Measurements from ENCODE around the gene JUP. TPM values are rescaled to one million over a fixed set of nuclear protein-coding genes. Genes with fewer than 3 reads are reported as not detected.

The JUP gene
- 92.8 to 122 TPM (median 113 TPM) in 5 replicates for total RNA-seq (2022; extraction: Qiagen RNA extraction)

DNA sequence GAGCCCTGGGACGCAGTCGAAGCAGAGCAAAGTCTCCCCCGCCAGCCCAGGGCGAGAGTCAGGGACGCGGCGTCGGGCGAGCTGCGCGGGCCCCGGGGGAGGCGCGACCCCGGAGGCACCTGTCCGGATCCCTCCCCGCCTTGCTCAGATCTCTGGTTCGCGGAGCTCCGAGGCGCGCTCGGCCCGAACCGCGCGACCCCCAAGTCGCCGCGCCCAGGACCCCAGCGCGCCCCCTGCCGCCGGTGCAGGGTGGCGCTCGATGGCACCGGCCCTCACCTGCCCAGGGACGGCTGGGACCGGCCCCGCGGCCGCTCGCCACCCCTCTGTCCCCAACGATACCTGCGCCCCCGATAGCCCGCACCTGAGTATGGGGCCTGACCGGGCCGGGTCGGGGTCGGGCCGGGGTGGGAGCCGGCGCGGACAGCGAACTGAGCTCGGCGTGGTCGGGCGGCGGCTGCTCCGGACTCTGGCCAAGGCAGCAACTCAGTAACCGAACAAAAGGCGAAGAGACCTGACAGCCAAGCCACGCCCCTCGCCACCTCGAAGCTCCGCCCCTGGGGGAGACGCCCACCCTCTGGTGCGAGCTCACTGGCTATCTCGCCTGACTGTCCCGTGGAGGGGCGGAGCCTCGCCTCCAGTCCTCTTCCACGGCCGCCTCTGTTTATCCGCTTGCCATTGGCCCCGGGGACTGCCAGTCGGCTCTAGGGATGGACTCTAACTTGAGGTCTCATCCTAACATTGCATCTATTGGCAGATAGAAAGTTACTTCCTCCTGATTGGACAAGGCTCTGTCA lies at the start of gene JUP:
Gene JUP (minus strand): TSS at position 485 of the 794 bp plus-strand sequence. CDS start 14,857 bp downstream, outside the sequence.

DNA sequence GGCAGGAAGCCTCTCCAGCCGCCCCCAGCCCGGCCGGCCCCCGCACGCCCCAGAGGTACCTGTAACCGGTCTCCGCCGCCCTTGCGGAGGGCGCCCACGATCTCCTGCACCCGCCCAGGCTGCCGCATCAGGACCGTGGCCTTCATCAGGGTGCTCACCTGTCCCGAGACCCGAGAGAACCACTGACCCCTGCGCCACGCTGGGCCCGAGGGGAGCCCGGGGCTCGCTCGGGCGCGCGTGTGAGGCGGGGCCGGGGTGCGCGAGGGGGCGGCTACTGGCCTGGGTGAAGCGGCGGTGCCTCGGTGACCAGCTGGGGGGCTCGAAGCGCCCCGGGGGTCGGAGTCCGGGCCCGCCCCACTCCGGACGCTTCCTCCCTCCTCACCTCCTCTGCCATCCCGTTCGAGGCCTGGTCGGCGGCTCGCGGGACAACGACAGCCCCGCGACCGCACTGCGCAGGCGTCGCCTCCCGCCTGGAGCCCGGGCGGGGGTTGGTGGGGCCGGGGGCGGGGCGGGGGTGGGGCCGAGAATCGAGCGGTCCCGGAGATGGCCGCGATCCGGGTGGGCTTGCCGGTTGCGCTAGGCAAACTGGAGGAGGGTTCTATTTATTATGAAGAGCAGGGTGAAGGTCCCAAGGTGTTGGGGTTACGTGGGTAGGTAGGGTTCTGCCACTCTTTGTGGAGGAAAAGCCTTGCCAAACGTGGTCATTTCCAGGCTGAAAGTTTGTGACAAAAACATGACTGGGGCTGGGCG lies 49.5 kb upstream of the JUP start, which contains the start of gene NT5C3B:
Gene NT5C3B (minus strand): TSS at position 433 of the 750 bp plus-strand sequence. CDS start 39 bp downstream, at position 394.

DNA sequence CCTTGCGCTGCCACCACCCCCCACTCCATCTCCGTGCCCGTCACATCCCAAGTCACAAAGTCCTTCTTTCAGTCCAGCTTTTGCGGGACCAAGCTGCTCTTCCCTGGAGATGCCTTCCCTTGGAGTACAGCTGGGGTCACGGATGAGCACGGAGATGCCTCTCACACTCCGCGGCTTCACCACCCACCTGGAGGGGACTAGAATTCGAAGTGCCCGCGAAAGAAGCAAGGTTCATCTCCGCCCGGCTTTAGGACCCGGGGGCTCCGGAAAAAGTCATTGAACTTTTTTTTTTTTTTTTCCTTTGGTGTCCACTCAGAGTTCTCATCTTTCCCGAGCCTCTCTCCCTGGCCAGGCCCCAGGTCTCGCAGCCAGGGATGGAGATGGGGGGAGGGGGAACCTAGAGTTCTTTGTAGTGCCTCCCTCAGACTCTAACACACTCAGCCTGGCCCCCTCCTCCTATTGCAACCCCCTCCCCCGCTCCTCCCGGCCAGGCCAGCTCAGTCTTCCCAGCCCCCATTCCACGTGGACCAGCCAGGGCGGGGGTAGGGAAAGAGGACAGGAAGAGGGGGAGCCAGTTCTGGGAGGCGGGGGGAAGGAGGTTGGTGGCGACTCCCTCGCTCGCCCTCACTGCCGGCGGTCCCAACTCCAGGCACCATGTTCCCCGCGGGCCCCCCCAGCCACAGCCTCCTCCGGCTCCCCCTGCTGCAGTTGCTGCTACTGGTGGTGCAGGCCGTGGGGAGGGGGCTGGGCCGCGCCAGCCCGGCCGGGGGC lies 26.1 kb upstream of the JUP start, which contains the start of gene FKBP10:
Gene FKBP10 (plus strand): TSS at position 624 of the 771 bp plus-strand sequence. CDS start 31 bp downstream, at position 655.

DNA sequence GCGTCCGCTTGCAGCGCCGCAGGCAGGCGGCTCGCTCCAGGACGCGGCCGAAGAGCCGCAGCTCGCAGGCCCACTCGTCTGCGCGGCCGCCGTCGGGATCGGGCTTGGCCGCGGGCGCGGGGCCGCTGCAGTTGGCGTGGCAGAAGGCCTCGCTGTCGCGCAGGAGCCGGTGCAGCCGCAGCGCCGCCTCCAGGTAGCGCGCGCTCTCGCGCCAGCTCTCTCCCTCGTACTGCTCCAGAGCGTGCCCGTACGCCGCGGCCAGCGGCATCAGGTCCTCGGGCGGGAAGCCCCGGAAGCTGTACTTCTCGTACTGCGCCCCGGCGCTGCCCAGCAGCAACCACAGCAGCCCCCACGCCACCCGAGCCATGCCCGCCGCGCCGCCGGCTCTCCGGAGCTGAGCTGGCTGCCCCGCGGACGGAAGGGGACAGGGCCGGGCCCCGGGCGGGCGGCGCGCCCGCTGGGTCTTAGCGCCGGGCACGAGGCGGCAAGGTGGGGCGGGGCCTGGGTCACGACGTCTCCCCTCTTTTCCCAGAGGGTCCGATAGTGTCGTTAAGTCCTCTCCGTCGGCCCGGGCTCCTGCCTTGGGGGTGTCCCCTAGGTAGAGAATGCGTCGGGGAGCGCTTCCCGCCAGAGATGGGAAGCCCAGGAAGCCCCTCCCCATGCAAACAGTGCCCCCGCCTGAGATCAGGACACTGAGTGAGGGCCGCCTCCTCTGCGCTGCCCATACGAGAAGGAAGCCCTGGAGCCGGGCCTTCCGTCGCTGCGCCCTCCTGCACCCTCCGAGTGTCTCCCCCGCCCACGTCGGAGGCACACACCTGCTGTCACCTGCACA lies 25.3 kb upstream of the JUP start, which contains the start of gene P3H4:
Gene P3H4 (minus strand): TSS at position 401 of the 832 bp plus-strand sequence. CDS start 34 bp downstream, at position 367.

DNA sequence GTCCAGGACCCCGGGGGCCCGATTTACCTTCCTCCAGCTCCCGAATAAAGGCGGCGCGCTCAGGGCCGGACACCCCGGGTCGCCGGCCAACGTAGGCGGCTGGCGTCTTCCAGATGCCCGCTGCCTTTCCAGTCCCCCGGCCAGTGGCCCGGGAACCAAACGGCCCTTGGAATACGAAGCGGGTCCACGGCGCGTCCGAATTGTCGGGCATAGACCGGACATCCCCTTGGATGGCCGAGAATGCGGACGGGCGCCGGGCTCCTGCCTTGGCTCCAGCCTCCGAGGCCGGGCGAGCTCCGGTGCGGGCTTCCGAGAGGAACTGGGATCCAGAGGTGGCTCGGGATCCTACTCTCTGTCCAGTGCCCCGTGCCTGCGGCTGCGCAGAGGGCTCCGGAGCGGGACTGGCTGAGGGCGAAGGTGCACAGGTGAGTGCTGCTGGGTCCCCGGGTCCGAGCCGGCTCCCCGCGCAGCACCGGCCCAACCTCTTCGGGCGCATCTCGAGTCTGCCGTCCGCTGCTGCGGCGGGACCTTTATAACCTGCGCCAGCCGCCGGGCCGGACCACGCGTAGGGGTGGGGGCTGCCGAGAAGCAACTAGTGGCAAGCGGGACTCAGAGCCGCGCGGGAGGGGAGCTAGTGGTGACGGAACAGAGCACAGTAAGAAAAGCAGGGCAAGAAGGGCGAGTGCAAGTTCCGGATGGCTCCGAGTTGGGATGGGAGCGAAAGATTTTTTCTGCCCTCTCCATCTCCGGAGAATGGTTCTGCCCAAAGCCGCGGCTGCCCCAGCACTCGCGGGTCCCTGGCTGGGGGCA lies 52.2 kb downstream of the JUP start, which contains the start of gene HAP1:
Gene HAP1 (minus strand): TSS at position 505 of the 810 bp plus-strand sequence. CDS start 9 bp downstream, at position 496.

DNA sequence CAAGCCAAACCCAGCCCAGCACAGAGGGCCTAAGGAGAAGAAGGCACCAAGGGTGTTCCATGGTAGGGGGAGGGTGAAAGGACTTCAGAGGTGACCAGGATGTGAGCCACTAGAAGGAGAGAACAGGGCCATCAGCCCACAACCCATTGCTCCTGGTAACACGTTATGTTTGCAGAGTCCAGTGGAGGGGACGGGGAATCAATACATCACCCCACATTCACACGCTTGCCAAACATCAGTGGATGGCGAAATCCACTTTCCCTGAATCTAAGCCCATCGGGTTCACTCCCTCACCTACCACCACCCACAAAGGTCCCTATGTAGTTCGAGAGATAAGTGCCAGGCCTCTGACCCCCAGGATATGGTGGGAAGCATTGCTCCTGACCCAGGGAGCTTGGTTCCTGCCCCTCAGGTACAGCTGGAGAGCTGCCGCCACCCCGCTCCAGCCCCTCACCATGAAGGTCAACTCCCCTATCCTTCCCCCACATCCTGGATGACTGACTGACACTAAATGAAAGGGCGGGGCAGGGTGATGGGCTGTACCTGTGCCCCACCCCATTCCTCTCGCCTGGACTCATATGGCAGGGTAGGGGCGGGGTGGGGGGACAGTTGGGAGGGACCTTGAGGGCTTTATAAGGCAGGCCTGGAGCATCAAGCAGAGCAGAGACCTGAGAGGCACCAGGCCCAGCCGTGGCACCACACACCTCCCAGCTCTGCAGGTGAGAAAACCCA lies 74.7 kb downstream of the JUP start, which contains the start of gene GAST:
Gene GAST (plus strand): TSS at position 663 of the 732 bp plus-strand sequence. CDS start 3,106 bp downstream, outside the sequence.

Other genes with a start within 250 kb of the JUP start
- not detected in 5 replicates for gene KRT9, start 214.7 kb downstream of the JUP start, total RNA-seq (2022; extraction: Qiagen RNA extraction)
- 0.07 to 0.11 TPM (median 0.08 TPM) in 4 of 5 replicates, not detected in the other for gene KRT14, start 199.8 kb downstream of the JUP start, total RNA-seq (2022; extraction: Qiagen RNA extraction)
- 0.94 to 1.6 TPM (median 1.6 TPM) in 5 replicates for gene KRT16, start 173.9 kb downstream of the JUP start, total RNA-seq (2022; extraction: Qiagen RNA extraction)
- gene KRT17, start 162.1 kb downstream of the JUP start, total RNA-seq (2022; extraction: Qiagen RNA extraction): 0.66 to 1.3 TPM (median 1.00 TPM) in 5 replicates
- 1,199 to 1,525 TPM (median 1,311 TPM) in 5 replicates for gene EIF1, start 97.8 kb downstream of the JUP start, total RNA-seq (2022; extraction: Qiagen RNA extraction)
- gene GAST, start 74.4 kb downstream of the JUP start, total RNA-seq (2022; extraction: Qiagen RNA extraction): 0.17 TPM in 1 of 5 replicates, not detected in the others
- gene HAP1, start 52.1 kb downstream of the JUP start, total RNA-seq (2022; extraction: Qiagen RNA extraction): 1.0 to 1.3 TPM (median 1.2 TPM) in 5 replicates
- 27.4 to 35.1 TPM (median 32.8 TPM) in 5 replicates for gene P3H4, start 25.2 kb upstream of the JUP start, total RNA-seq (2022; extraction: Qiagen RNA extraction)
- gene FKBP10, start 26.3 kb upstream of the JUP start, total RNA-seq (2022; extraction: Qiagen RNA extraction): 85.2 to 104 TPM (median 96.6 TPM) in 5 replicates
- gene NT5C3B, start 49.5 kb upstream of the JUP start, total RNA-seq (2022; extraction: Qiagen RNA extraction): 98.7 to 110 TPM (median 105 TPM) in 5 replicates
- 0.05 to 0.08 TPM in 2 of 5 replicates, not detected in the others for gene KLHL10, start 51.1 kb upstream of the JUP start, total RNA-seq (2022; extraction: Qiagen RNA extraction)
- 2.3 to 4.3 TPM (median 2.4 TPM) in 5 replicates for gene KLHL11, start 78.7 kb upstream of the JUP start, total RNA-seq (2022; extraction: Qiagen RNA extraction)
- 228 to 291 TPM (median 250 TPM) in 5 replicates for gene ACLY, start 132.2 kb upstream of the JUP start, total RNA-seq (2022; extraction: Qiagen RNA extraction)
- 1.1 to 1.6 TPM (median 1.2 TPM) in 5 replicates for gene ODAD4, start 143.9 kb upstream of the JUP start, total RNA-seq (2022; extraction: Qiagen RNA extraction)
- gene CNP, start 180.1 kb upstream of the JUP start, total RNA-seq (2022; extraction: Qiagen RNA extraction): 57.4 to 67.0 TPM (median 66.7 TPM) in 5 replicates
- 103 to 115 TPM (median 105 TPM) in 5 replicates for gene DNAJC7, start 230.7 kb upstream of the JUP start, total RNA-seq (2022; extraction: Qiagen RNA extraction)
- gene NKIRAS2, start 233.4 kb upstream of the JUP start, total RNA-seq (2022; extraction: Qiagen RNA extraction): 40.5 to 46.0 TPM (median 42.3 TPM) in 5 replicates